ENCODE results near the gene CCDC188.

- TF ChIP-seq CTCF (IDR thresholded peaks at IDR 0.05) (no peak), EZH2 (IDR thresholded peaks at IDR 0.05; ENCODE audit: borderline replicate concordance, insufficient read depth, low read depth, low read length, poor library complexity, severe bottlenecking) (no peak)
Observed at GRCh38 chr22:20148414-20148813, 2.4 kb downstream of the CCDC188 start.
